ENCODE data around the gene MSL3.
A peak's percentile ranks its signal among the peaks of the same experiment; 100 is the strongest.

Gene MSL3

DNA sequence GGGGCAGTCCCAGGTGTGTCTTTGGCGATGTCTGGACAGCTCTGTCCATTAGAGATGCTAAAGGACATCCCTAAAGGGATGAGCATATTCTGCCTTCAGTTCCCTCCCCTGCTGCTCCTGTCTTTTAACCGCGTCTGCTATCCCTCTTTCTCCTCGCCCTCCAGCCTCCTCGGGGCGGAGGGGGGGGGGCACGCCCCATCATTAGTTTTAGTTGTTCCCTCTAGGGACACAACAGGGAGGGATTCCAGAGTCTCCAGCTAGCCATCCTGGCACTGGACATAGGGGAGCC is 1.1 kb downstream of the MSL3 start:
- no peak for DNase-seq (ENCODE audit: low spot score)
- H3K27ac ChIP-seq = peak overlapping the region; percentile 85 to 89
- TF ChIP-seq, protein P1, sequence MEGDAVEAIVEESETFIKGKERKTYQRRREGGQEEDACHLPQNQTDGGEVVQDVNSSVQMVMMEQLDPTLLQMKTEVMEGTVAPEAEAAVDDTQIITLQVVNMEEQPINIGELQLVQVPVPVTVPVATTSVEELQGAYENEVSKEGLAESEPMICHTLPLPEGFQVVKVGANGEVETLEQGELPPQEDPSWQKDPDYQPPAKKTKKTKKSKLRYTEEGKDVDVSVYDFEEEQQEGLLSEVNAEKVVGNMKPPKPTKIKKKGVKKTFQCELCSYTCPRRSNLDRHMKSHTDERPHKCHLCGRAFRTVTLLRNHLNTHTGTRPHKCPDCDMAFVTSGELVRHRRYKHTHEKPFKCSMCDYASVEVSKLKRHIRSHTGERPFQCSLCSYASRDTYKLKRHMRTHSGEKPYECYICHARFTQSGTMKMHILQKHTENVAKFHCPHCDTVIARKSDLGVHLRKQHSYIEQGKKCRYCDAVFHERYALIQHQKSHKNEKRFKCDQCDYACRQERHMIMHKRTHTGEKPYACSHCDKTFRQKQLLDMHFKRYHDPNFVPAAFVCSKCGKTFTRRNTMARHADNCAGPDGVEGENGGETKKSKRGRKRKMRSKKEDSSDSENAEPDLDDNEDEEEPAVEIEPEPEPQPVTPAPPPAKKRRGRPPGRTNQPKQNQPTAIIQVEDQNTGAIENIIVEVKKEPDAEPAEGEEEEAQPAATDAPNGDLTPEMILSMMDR (IDR thresholded peaks at IDR 0.05) = no peak
- peak overlapping the region; percentile 72 for H3K4me3 ChIP-seq

DNA sequence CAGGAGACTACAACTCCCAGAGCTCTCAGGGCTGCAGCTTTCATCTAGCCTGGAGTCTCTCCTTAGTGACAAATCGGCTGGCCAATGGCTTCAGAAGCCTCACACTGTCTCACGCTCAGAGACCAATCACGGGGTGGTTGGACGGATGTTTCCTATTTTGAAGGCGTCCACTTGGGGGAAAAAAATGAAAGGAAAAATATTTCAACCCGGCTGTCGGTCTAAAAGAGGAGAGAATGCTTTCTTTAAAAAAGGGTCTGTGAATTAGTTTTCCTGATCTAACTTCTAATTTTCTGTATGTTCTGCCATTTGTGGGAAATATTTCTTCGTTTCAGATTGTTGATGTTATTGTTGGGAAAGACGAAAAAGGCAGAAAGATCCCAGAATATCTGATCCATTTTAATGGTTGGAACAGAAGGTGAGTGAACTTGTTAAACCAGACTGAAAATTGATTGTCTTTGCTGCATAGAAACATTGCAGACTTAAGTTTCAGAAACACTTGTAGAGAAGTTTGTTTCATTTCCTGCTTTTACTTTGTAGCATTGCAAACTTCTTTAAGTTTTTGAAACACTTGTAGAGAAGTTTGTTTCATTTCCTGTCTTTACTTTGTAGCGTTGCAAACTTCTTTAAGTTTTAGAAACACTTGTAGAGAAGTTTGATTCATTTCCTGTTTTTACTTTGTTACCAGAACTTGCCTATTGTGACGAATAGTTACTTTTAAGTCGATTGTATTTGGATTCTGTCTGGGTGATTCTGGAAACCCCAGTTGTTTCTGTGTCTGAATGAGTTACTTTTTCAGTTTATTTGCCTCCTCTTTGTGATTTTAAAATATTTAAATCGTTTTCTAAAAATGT is 1.6 kb downstream of the MSL3 start:
- DNase-seq (ENCODE audit: low spot score) = peak; percentile 88
- Histone ChIP-seq H3K4me3 (peak overlapping the region; percentile 72), H3K27ac (peak overlapping the region; percentile 85 to 89)
- TF ChIP-seq, protein P1 (IDR thresholded peaks at IDR 0.05) = no peak

DNA sequence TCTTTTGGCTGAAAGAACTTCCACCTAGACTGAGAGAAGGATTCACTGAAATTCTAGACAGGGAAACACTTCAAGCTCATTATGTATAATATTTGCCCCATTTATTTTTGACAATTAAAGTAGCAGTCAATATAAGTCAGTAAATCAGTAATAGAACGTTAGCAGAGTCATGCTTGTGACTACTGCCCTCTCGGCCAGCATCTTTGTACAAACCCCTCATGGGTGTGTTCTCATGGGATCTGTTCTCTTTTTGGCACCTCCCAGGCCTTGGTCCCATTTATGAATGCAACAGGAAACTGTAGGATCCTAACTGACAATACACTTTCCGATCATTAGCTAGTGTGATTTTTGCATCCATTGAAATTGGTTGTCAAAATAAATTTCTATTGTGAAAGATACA is 2.9 kb downstream of the MSL3 start:
- Histone ChIP-seq H3K27ac (no peak overlapping the region), H3K4me3 (no peak overlapping the region)
- no peak for DNase-seq (ENCODE audit: low spot score)
- TF ChIP-seq, protein P1 (IDR thresholded peaks at IDR 0.05) = no peak

DNA sequence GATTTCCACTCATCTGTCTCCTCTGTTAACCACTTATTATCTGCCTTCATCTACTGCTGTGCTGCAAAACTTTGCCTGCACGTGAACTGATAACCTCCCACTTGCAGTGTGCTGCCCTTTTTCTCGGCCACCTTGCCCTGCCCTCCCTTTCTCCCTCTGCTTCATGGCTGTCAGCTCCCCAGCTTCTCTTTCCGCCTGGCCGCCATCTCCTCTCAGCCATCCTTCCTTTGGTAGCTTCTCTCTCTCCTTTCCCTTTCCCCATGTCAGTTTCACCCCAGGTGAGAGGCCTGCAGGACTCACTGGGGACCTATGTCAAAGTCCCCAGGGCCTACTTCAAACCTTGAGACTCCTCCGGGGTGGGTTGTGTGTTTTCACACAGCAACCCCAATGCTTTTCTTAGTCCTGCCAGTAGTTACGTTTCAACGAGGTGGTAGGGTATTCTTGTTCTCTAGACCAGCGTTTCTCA is 6.6 kb downstream of the MSL3 start:
- TF ChIP-seq, protein P1 (IDR thresholded peaks at IDR 0.05) = no peak
- no peak overlapping the region for H3K27ac ChIP-seq
- DNase-seq (ENCODE audit: low spot score) = no peak
- no peak overlapping the region for H3K4me3 ChIP-seq

DNA sequence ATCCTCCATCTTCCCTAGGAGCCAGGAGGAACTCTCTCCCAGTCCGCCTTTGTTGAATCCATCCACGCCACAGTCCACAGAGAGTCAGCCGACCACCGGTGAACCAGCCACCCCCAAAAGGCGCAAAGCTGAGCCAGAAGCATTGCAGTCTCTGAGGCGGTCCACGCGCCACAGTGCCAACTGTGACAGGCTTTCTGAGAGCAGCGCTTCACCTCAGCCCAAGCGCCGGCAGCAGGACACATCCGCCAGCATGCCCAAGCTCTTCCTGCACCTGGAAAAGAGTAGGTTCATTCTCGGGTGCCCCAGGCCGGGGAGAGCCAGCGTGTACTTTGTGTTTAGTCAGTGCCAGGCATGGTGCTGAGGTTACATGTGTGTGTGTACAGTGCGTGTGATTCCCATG is 7.4 kb downstream of the MSL3 start:
- Histone ChIP-seq H3K27ac (no peak overlapping the region), H3K4me3 (no peak overlapping the region)
- TF ChIP-seq, protein P1 (IDR thresholded peaks at IDR 0.05) = no peak
- DNase-seq (ENCODE audit: low spot score) = no peak

DNA sequence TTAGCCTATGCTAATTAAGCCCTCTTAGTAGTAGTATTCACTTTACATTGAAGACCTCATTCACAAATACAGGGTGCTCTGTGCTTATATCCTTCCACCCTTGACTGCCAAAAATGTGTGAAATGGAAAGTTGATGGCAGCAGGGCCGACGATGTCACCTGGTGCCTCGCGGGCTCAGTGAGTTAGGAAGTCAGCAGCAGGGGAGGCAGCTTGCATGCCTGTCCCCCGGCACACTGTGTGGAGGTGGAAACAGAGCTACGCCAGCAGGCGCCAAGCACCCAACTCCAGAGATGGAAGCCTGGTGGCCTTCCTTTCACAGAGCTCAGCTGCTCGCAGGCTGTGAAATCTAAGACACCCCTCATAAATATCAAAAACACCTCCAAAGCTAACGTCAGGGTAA is 8.4 kb downstream of the MSL3 start:
- Histone ChIP-seq H3K4me3 (no peak overlapping the region), H3K27ac (no peak overlapping the region)
- TF ChIP-seq, protein P1 (IDR thresholded peaks at IDR 0.05) = no peak
- no peak for DNase-seq (ENCODE audit: low spot score)

DNA sequence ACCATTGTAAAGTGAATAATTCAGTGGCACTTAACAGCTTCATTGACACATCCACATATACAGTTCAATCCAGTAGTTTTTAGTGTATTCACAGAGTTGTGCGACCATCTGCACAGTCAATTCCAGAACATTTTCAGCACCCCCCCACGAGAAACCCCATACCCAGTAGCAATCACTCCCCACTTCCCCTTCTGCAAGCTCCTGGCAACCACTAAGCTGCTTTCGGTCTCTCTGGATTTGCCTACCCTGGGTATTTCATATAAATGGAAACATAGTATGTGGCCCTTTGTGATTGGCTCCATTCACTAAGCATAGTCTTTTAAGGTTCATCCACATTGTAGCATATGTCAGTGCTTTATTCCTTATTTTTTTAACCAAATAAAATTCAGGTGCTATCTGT is 10.0 kb downstream of the MSL3 start:
- no peak for DNase-seq (ENCODE audit: low spot score)
- TF ChIP-seq, protein P1 (IDR thresholded peaks at IDR 0.05) = no peak
- Histone ChIP-seq H3K27ac (no peak overlapping the region), H3K4me3 (no peak overlapping the region)

Measured in coronary artery (tissue), 2 donors.